Hepatocyte (in vitro differentiated cells): ENCODE measurements around the gene SF3B6. TPM values are rescaled to one million over a fixed set of nuclear protein-coding genes. Genes with fewer than 3 reads are reported as not detected.

Source experiments
- DNase-seq: peaks from one replicate; pipeline ENCODE4 v3.0.0-alpha.2; 2016; ENCODE audit warnings: low spot score
- H2AFZ ChIP-seq: fragments of 200-600 bp; sonication (generic); 2 replicates; pipeline ENCODE4 v1.6.0; 2016; ENCODE audit warnings: antibody characterized with exemption, mild to moderate bottlenecking
- H3K27ac ChIP-seq: fragments of 200-600 bp; sonication (generic); 2 replicates; pipeline ENCODE4 v1.5.1; 2016; ENCODE audit warnings: mild to moderate bottlenecking
- H3K27me3 ChIP-seq: fragments of 200-600 bp; sonication (generic); 2 replicates; pipeline ENCODE4 v1.6.1; 2016
- H3K36me3 ChIP-seq: fragments of 200-600 bp; sonication (generic); replicated peaks from 2 replicates; pipeline ENCODE4 v1.5.1; 2016; ENCODE audit warnings: low read depth; ENCODE audit not compliant: insufficient read depth
- H3K4me1 ChIP-seq: fragments of 200-600 bp; sonication (generic); 2 replicates; pipeline ENCODE4 v1.5.1; 2016; ENCODE audit warnings: mild to moderate bottlenecking, moderate library complexity; ENCODE audit not compliant: insufficient read depth
- H3K4me2 ChIP-seq: fragments of 200-600 bp; sonication (generic); 2 replicates; pipeline ENCODE4 v1.6.0; 2016
- H3K4me3 ChIP-seq: fragments of 200-600 bp; sonication (generic); 2 replicates; pipeline ENCODE4 v1.5.1; 2016; ENCODE audit warnings: mild to moderate bottlenecking
- H3K79me2 ChIP-seq: fragments of 200-600 bp; sonication (generic); 2 replicates; pipeline ENCODE4 v1.6.0; 2017; ENCODE audit warnings: mild to moderate bottlenecking
- H3K9me2 ChIP-seq: fragments of 200-600 bp; sonication (generic); replicated peaks from 2 replicates; pipeline ENCODE4 v1.6.0; 2017; ENCODE audit warnings: mild to moderate bottlenecking; ENCODE audit not compliant: insufficient read depth
- H3K9me3 ChIP-seq: fragments of 200-600 bp; sonication (generic); 2 replicates; pipeline ENCODE4 v1.5.1; 2016; ENCODE audit warnings: low read depth, mild to moderate bottlenecking
- H4K20me1 ChIP-seq: fragments of 200-600 bp; sonication (generic); 2 replicates; pipeline ENCODE4 v1.6.0; 2016; ENCODE audit warnings: mild to moderate bottlenecking; ENCODE audit not compliant: insufficient read depth, poor library complexity, severe bottlenecking
- CTCF ChIP-seq: fragments of 200-600 bp; sonication (generic); IDR thresholded peaks from 2 replicates; pipeline ENCODE4 v1.5.1; 2016; ENCODE audit warnings: antibody characterized with exemption, mild to moderate bottlenecking; ENCODE audit not compliant: poor library complexity
- EZH2 ChIP-seq: fragments of 200-600 bp; sonication (generic); IDR thresholded peaks from 2 replicates; pipeline ENCODE4 v1.6.1; 2016; ENCODE audit warnings: antibody characterized with exemption, mild to moderate bottlenecking, borderline replicate concordance
- EZH2phosphoT487 ChIP-seq: fragments of 200-600 bp; sonication (generic); IDR thresholded peaks from one replicate; pipeline ENCODE4 v1.6.1; 2018; ENCODE audit warnings: antibody characterized with exemption, mild to moderate bottlenecking, low read depth, moderate library complexity; ENCODE audit not compliant: unreplicated experiment, severe bottlenecking
- WGBS: methylation state at CpG from one replicate; pipeline ENCODE4 v1.1.6; 2016; ENCODE audit warnings: low lambda C conversion rate; ENCODE audit errors: missing lambda C conversion rate; 5-methylcytosine and 5-hydroxymethylcytosine counted together
- polyA plus RNA-seq: library from polyadenylated mRNA; unstranded; fragments of >200 nt; fragmentation: Nextera tagmentation; extraction: Ambion mirVana; gene quantifications from 2 replicates; pipeline ENCODE4 v1.2.1, GENCODE V29; 2016
- total RNA-seq: library from RNA; depleted of rRNA; stranded (reverse); fragments of >200 nt; gene quantifications from 2 replicates; pipeline ENCODE4 v1.2.3, GENCODE V29; 2014

Gene SF3B6
- total and polyA plus RNA-seq, 2 experiments from 2014 or later: 158 to 174 TPM

GRCh38 chr2:24117902-24118301 is 41.8 kb upstream of the SF3B6 start:
- DNase-seq: no peak
- no peaks in the 10 kb centered on the region for H3K9me2 ChIP-seq
- no peak overlapping the region for H2AFZ ChIP-seq
- H3K4me3 ChIP-seq: no peak overlapping the region
- no peak overlapping the region for H3K4me2 ChIP-seq
- no peaks in the 10 kb centered on the region for H4K20me1 ChIP-seq
- no peaks in the 10 kb centered on the region for H3K4me1 ChIP-seq
- H3K79me2 ChIP-seq: no peaks in the 10 kb centered on the region
- H3K27me3 ChIP-seq: no peaks in the 10 kb centered on the region
- 84% methylated on average over 1 of the region's 1 CpG for WGBS
- no peak overlapping the region for H3K27ac ChIP-seq
- no peaks in the 10 kb centered on the region for H3K36me3 ChIP-seq
- no peaks in the 10 kb centered on the region for H3K9me3 ChIP-seq
- TF ChIP-seq CTCF (no peak), EZH2phosphoT487 (no peak), EZH2 (no peak)

- Histone ChIP-seq H4K20me1 (no peaks in the 10 kb centered on the region), H3K27ac (no peak overlapping the region), H3K36me3 (no peaks in the 10 kb centered on the region), H3K4me2 (no peak overlapping the region), H3K4me3 (no peak overlapping the region), H3K79me2 (no peaks in the 10 kb centered on the region), H3K9me2 (no peaks in the 10 kb centered on the region), H2AFZ (no peak overlapping the region), H3K9me3 (no peaks in the 10 kb centered on the region), H3K4me1 (no peaks in the 10 kb centered on the region), H3K27me3 (no peaks in the 10 kb centered on the region)
- TF ChIP-seq CTCF (no peak), EZH2 (no peak), EZH2phosphoT487 (no peak)
- no peak for DNase-seq
- WGBS: 47% methylated on average over 2 of the region's 2 CpGs
These were observed 38.9 kb upstream of the SF3B6 start for GRCh38 chr2:24115057-24115456.

- TF ChIP-seq EZH2 (no peak), EZH2phosphoT487 (no peak), CTCF (no peak)
- Histone ChIP-seq H3K9me2 (no peaks in the 10 kb centered on the region), H3K27me3 (no peaks in the 10 kb centered on the region), H3K79me2 (no peaks in the 10 kb centered on the region), H4K20me1 (no peaks in the 10 kb centered on the region), H3K4me1 (no peaks in the 10 kb centered on the region), H3K4me2 (no peak overlapping the region), H2AFZ (no peak overlapping the region), H3K9me3 (no peaks in the 10 kb centered on the region), H3K36me3 (no peaks in the 10 kb centered on the region), H3K4me3 (no peak overlapping the region), H3K27ac (no peak overlapping the region)
- DNase-seq: no peak
- 88% methylated on average over 2 of the region's 2 CpGs for WGBS
These were observed 35.3 kb upstream of the SF3B6 start for GRCh38 chr2:24111407-24111901.
